Body of pancreas (tissue), 4 donors: ENCODE results near the gene GRPEL2. TPM values are rescaled to one million over a fixed set of nuclear protein-coding genes. Genes with fewer than 3 reads are reported as not detected.

ENCODE experiments used
- ATAC-seq: fragments of 150-250 bp; one replicate; pipeline ENCODE4 v1.9.1; 2016
- DNase-seq, 4 donors: peaks; one replicate each; pipeline ENCODE4 v3.0.0-alpha.2; 2019
- H3K27ac ChIP-seq, 4 donors: fragments of 200-600 bp; sonication (generic); 1 replicate in 3 of 4; 2 replicates in 1 of 4; pipeline versions ENCODE4 v1.5.1 to v1.6.1; 2016 to 2019; ENCODE audit warnings: mild to moderate bottlenecking in 1 of 4, mixed read lengths in 1 of 4, moderate library complexity in 1 of 4
- H3K27me3 ChIP-seq, 2 donors: fragments of 200-600 bp; sonication (generic); one replicate each; pipeline ENCODE4 v1.6.0; 2016; ENCODE audit warnings: mild to moderate bottlenecking in 1 of 2
- H3K36me3 ChIP-seq, 2 donors: fragments of 200-600 bp; sonication (generic); replicated peaks in 1 of 2; 2 replicates each; pipeline ENCODE4 v1.5.1; 2016; ENCODE audit warnings: low read depth in 2 of 2; ENCODE audit not compliant: insufficient read depth in 1 of 2
- H3K4me1 ChIP-seq: fragments of 200-600 bp; sonication (generic); one replicate; pipeline ENCODE4 v1.6.0; 2016
- H3K4me3 ChIP-seq, 2 donors: fragments of 200-600 bp; sonication (generic); 1 replicate in 1 of 2; 2 replicates in 1 of 2; pipeline ENCODE4 v1.5.1; 2016 to 2019
- H3K9me3 ChIP-seq, 3 donors: fragments of 200-600 bp; sonication (generic); 1 replicate in 2 of 3; 2 replicates in 1 of 3; pipeline ENCODE4 v1.5.1; 2016
- CTCF ChIP-seq, 7 experiments: fragments of 450-650 bp in 4 of 7; fragments of 200-600 bp in 3 of 7; sonication (generic) in 3 of 7; IDR thresholded peaks; one replicate each; pipeline ENCODE4 v1.5.1; 2016 to 2019; ENCODE audit warnings: antibody characterized with exemption in 7 of 7
- POLR2A ChIP-seq, 3 donors: fragments of 450-650 bp; IDR thresholded peaks; one replicate each; pipeline ENCODE4 v1.6.1; 2016; ENCODE audit warnings: antibody characterized with exemption in 3 of 3, mild to moderate bottlenecking in 2 of 3
- WGBS, 2 donors: methylation state at CpG; one replicate each; pipeline ENCODE4 v1.1.5; 2017; 5-methylcytosine and 5-hydroxymethylcytosine counted together
- intact Hi-C: fragments of 100-400 bp; cut with DNase I; formaldehyde crosslinking; loops from one replicate; pipeline ENCODE4 v1.15.1; 2023
- total RNA-seq, 2 donors: library from RNA; depleted of rRNA; stranded (reverse); fragments of >200 nt; gene quantifications; one replicate each; pipeline ENCODE4 v1.1.0, GENCODE V29; 2016

The GRPEL2 gene
- total RNA-seq, 2 donors from 2014 or later = 4.9 to 10.6 TPM

DNA sequence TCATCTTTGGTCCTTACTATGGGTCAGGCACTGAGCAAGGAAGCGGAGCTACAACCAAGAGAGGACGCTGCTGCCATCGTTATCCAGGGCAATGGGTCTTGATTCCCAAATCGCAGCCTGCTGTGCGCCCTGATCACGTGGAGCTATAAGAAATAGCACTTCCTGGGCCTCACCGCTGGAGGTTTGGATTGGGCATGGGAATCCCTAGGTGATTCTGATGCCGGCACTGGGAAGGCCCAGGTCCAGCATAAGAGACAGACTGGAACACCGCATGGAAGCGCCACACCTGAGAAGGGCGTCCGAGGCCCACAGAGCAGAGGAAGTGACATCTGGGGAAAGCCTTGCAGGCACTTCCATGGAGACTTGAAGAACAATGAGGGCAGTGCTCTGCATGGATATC lies 30.8 kb downstream of the GRPEL2 start:
- Histone ChIP-seq H3K27ac (no peak overlapping the region), H3K27me3 (no peaks in the 10 kb centered on the region), H3K4me1 (peaks cover 9% of the 10 kb centered on the region), H3K9me3 (no peaks in the 10 kb centered on the region), H3K36me3 (no peaks in the 10 kb centered on the region), H3K4me3 (no peak overlapping the region)
- ATAC-seq (no peak), DNase-seq (no peak)
- intact Hi-C loops = no loop called here
- 94 to 96% methylated on average over 7 to 12 of the region's 12 CpGs for WGBS, 2 donors
- no peak for TF ChIP-seq CTCF (IDR thresholded peaks at IDR 0.05)
- TF ChIP-seq POLR2A (IDR thresholded peaks at IDR 0.05) = no peak

- ATAC-seq (no peak), DNase-seq (no peak)
- Histone ChIP-seq H3K27ac (no peak overlapping the region), H3K9me3 (no peaks in the 10 kb centered on the region), H3K27me3 (no peaks in the 10 kb centered on the region), H3K4me1 (peaks cover under 1% of the 10 kb centered on the region), H3K4me3 (no peak overlapping the region), H3K36me3 (no peaks in the 10 kb centered on the region)
- no peak for TF ChIP-seq CTCF (IDR thresholded peaks at IDR 0.05)
- no peak for TF ChIP-seq POLR2A (IDR thresholded peaks at IDR 0.05)
- WGBS, 2 donors = 83 to 88% methylated on average over 7 of the region's 7 CpGs
- intact Hi-C loops = no loop called here
Measured at GRCh38 chr5:149376711-149377447, 31.6 kb downstream of the GRPEL2 start.

DNA sequence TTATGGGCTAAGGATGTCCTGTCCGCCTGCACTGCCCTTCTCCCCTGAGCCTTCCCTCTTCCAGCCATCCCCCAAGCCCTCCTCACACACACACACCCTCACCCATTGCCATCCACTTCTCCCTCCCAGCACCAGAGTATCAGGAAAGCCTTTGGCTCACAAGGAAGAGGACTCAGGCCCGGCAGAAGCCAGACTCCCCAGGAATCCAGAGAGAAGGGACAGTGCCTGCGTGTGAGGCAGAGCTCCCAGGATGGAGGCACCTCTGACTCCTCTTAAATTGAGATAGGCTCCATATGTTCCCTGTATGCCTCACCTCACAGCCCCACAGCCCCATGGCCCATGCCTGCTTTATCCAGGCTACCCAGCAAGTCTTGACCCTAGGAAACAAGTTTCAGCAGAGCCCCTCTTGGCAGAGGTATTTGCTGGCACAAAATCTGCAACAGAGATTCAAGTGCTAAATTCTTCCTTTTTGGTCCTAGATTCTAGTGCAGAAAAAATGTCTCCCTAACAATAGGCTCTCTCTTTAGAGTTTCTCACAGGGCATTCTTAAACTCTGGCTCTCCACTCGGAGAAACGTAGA lies 33.0 kb downstream of the GRPEL2 start:
- TF ChIP-seq POLR2A (IDR thresholded peaks at IDR 0.05) (no peak), CTCF (IDR thresholded peaks at IDR 0.05) (no peak)

GRCh38 chr5:149379177-149379761 lies 34.0 kb downstream of the GRPEL2 start, which contains the start of gene IL17B:
Gene IL17B (minus strand): TSS chr5:149379292. CDS start chr5:149379225, 67 bp downstream.
- H3K36me3 ChIP-seq = no peaks in the 10 kb centered on the region
- no peaks in the 10 kb centered on the region for H3K27me3 ChIP-seq
- intact Hi-C loops = no loop called here
- H3K4me3 ChIP-seq = no peak within 1 kb of the TSS
- H3K4me1 ChIP-seq = no peaks in the 10 kb centered on the region
- no peaks in the 10 kb centered on the region for H3K9me3 ChIP-seq
- ATAC-seq (no peak), DNase-seq (no peak)
- 79 to 80% methylated on average over 18 to 19 of the region's 22 CpGs for WGBS, 2 donors
- no peak for TF ChIP-seq CTCF (IDR thresholded peaks at IDR 0.05)
- TF ChIP-seq POLR2A (IDR thresholded peaks at IDR 0.05) = no peak
- no peak within 1 kb of the TSS for H3K27ac ChIP-seq

More for the DNA sequence above, 33.0 kb downstream of the GRPEL2 start:
- no peaks in the 10 kb centered on the region for H3K9me3 ChIP-seq
- H3K4me1 ChIP-seq = no peaks in the 10 kb centered on the region
- ATAC-seq (no peak), DNase-seq (no peak)
- no peak overlapping the region for H3K27ac ChIP-seq
- no peak overlapping the region for H3K4me3 ChIP-seq
- H3K36me3 ChIP-seq = no peaks in the 10 kb centered on the region
- no peaks in the 10 kb centered on the region for H3K27me3 ChIP-seq
- intact Hi-C loops = no loop called here
- 58 to 63% methylated on average over 5 of the region's 5 CpGs for WGBS, 2 donors
